Endothelial cell (in vitro differentiated cells): ENCODE results near the gene SCGB3A1. TPM values are rescaled to one million over a fixed set of nuclear protein-coding genes. Genes with fewer than 3 reads are reported as not detected.

Source experiments
- DNase-seq: peaks from one replicate; pipeline ENCODE4 v3.0.0; 2021; ENCODE audit warnings: low spot score
- H3K27ac Mint-ChIP-seq: one replicate; pipeline ENCODE4 v1.8.0; 2021; ENCODE audit warnings: mixed read lengths, inconsistent platforms; ENCODE audit not compliant: unreplicated experiment
- H3K27me3 Mint-ChIP-seq: one replicate; pipeline ENCODE4 v1.8.0; 2021; ENCODE audit warnings: mild to moderate bottlenecking, moderate library complexity, mixed read lengths, inconsistent platforms; ENCODE audit not compliant: unreplicated experiment
- H3K36me3 Mint-ChIP-seq: one replicate; pipeline ENCODE4 v1.8.0; 2021; ENCODE audit warnings: mild to moderate bottlenecking, low read depth, mixed read lengths, inconsistent platforms; ENCODE audit not compliant: unreplicated experiment
- H3K4me1 Mint-ChIP-seq: one replicate; pipeline ENCODE4 v1.8.0; 2021; ENCODE audit warnings: mild to moderate bottlenecking, mixed read lengths, inconsistent platforms; ENCODE audit not compliant: unreplicated experiment
- H3K4me3 Mint-ChIP-seq: one replicate; pipeline ENCODE4 v1.8.0; 2021; ENCODE audit warnings: mild to moderate bottlenecking, mixed read lengths, inconsistent platforms; ENCODE audit not compliant: unreplicated experiment
- H3K9me3 Mint-ChIP-seq: one replicate; pipeline ENCODE4 v1.8.0; 2021; ENCODE audit warnings: mixed read lengths, inconsistent platforms; ENCODE audit not compliant: unreplicated experiment
- total RNA-seq: library from RNA; stranded (reverse); fragmentation: NEBNext Ultra II Directional; extraction: Animal tissue kit (Norgen Biotek cat#: 25700); gene quantifications from one replicate; pipeline ENCODE4 v1.2.1, GENCODE V29; 2021; ENCODE audit not compliant: unreplicated experiment
- TF ChIP-seq, protein P1 (sequence below): fragments of 200-600 bp; sonication (generic); IDR thresholded peaks from one replicate; pipeline ENCODE4 v1.5.0; 2021; ENCODE audit warnings: antibody characterized with exemption; ENCODE audit not compliant: unreplicated experiment

Gene SCGB3A1
- total RNA-seq, 1 donor from 2014 or later, result 5.4 TPM

GRCh38 chr5:180603076-180603594 lies 11.8 kb upstream of the SCGB3A1 start:
- no peak overlapping the region for H3K27ac Mint-ChIP-seq

GRCh38 chr5:180602481-180603075 lies 11.3 kb upstream of the SCGB3A1 start:
- Mint-ChIP-seq H3K9me3 (no peaks in the 10 kb centered on the region), H3K4me1 (peaks cover 12% of the 10 kb centered on the region), H3K27ac (no peak overlapping the region), H3K36me3 (peaks cover 20% of the 10 kb centered on the region), H3K4me3 (no peak overlapping the region), H3K27me3 (peaks cover 25% of the 10 kb centered on the region)
- TF ChIP-seq, protein P1, sequence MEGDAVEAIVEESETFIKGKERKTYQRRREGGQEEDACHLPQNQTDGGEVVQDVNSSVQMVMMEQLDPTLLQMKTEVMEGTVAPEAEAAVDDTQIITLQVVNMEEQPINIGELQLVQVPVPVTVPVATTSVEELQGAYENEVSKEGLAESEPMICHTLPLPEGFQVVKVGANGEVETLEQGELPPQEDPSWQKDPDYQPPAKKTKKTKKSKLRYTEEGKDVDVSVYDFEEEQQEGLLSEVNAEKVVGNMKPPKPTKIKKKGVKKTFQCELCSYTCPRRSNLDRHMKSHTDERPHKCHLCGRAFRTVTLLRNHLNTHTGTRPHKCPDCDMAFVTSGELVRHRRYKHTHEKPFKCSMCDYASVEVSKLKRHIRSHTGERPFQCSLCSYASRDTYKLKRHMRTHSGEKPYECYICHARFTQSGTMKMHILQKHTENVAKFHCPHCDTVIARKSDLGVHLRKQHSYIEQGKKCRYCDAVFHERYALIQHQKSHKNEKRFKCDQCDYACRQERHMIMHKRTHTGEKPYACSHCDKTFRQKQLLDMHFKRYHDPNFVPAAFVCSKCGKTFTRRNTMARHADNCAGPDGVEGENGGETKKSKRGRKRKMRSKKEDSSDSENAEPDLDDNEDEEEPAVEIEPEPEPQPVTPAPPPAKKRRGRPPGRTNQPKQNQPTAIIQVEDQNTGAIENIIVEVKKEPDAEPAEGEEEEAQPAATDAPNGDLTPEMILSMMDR, result no peak
- peak; percentile 11 for DNase-seq

More at GRCh38 chr5:180603076-180603594, 11.8 kb upstream of the SCGB3A1 start:
- Mint-ChIP-seq H3K4me1 (peaks cover 12% of the 10 kb centered on the region), H3K27me3 (peaks cover 26% of the 10 kb centered on the region), H3K9me3 (no peaks in the 10 kb centered on the region), H3K4me3 (no peak overlapping the region), H3K36me3 (peaks cover 26% of the 10 kb centered on the region)
- no peak for DNase-seq
- TF ChIP-seq, protein P1, result no peak

GRCh38 chr5:180601591-180602480 lies 10.5 kb upstream of the SCGB3A1 start:
- Mint-ChIP-seq H3K36me3 (peaks cover 19% of the 10 kb centered on the region), H3K4me1 (peaks cover 12% of the 10 kb centered on the region), H3K27ac (peak overlapping the region; percentile 21), H3K4me3 (peak overlapping the region; percentile 28), H3K9me3 (no peaks in the 10 kb centered on the region), H3K27me3 (peaks cover 25% of the 10 kb centered on the region)
- no peak for DNase-seq
- TF ChIP-seq, protein P1, result no peak

- H3K27me3 Mint-ChIP-seq, result peaks cover 25% of the 10 kb centered on the region
- DNase-seq, result no peak
- H3K4me3 Mint-ChIP-seq, result no peak overlapping the region
- H3K4me1 Mint-ChIP-seq, result peaks cover 7% of the 10 kb centered on the region
- H3K9me3 Mint-ChIP-seq, result no peaks in the 10 kb centered on the region
- TF ChIP-seq, protein P1, result no peak
- H3K36me3 Mint-ChIP-seq, result peaks cover 12% of the 10 kb centered on the region
- peak overlapping the region; percentile 81 for H3K27ac Mint-ChIP-seq
Observed at GRCh38 chr5:180600554-180601041, 9.3 kb upstream of the SCGB3A1 start.
